GM12874 (cell line): ENCODE measurements around the gene CCBE1.
A peak's percentile ranks its signal among the peaks of the same experiment; 100 is the strongest.

ENCODE experiments used
- CTCF ChIP-seq: IDR thresholded peaks from 2 replicates; pipeline ENCODE4 v1.5.1; 2011; ENCODE audit warnings: low read depth, mild to moderate bottlenecking, control low read depth, low read length, moderate library complexity; ENCODE audit not compliant: insufficient read depth

The CCBE1 gene

GRCh38 chr18:59423259-59423658 lies 274.0 kb downstream of the CCBE1 start:
- no peak for TF ChIP-seq CTCF

GRCh38 chr18:59420244-59420643 lies 277.0 kb downstream of the CCBE1 start:
- no peak for TF ChIP-seq CTCF

DNA sequence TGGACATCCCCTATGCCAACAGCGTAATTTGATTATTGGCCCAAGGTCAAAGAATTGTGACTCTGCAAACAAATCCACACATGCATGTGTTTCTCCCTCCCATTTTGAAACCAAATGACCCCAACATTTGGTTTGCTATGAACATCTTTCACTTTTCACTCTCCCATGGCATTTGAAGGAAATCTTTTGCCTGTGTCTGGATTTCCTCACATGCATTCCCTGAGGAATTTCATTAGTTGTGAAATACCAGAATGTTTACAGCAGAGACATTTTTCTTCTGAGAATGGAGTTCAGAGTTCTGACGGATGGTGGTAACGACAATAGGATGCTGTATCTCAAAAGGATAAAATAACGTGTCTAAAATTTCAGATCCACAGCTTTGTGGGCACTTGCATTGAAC lies 277.8 kb downstream of the CCBE1 start:
- no peak for TF ChIP-seq CTCF

GRCh38 chr18:59416818-59417217 lies 280.4 kb downstream of the CCBE1 start:
- no peak for TF ChIP-seq CTCF

DNA sequence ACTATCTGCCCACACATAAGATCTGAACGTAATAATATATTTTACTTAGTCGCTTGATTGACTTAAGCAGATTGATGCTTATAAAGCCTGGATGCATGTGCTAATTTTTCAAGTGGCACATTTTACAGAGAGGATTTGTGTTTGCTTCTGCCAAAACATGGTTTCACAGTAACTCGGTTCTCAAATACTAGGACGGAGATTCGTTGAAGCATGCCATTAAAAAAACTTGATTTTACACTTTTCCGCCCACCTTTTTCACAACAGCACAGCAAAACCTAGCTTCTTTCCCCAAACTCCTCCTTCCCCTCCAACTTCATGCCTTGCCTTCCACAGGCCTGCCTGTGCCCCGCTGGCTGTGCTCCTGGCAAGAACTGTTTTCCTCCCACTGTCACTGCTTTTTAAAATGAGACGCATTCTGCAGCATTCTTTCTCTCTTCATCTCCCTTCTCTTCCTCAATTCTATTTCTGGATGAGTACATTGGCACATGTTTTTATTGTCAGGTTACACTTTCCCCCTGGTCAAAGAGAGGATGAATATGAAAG lies 283.0 kb downstream of the CCBE1 start:
- TF ChIP-seq CTCF, result no peak

- peak; percentile 89 for TF ChIP-seq CTCF
These were observed 294.7 kb downstream of the CCBE1 start for GRCh38 chr18:59402432-59403090.

- TF ChIP-seq CTCF, result no peak
These were observed 296.8 kb downstream of the CCBE1 start for GRCh38 chr18:59400407-59400806.
